DOHH2 (cell line): ENCODE measurements around the gene UBE2L3.

ENCODE experiments used
- H3F3A ChIP-seq: fragments of 200-600 bp; sonication (generic), shearing (Covaris generic); 2 replicates; pipeline ENCODE4 v1.6.0; 2016; ENCODE audit warnings: antibody characterized with exemption, mild to moderate bottlenecking; ENCODE audit not compliant: control insufficient read depth, insufficient read depth
- H3K27ac ChIP-seq: fragments of 200-600 bp; sonication (generic); 2 replicates; pipeline ENCODE4 v1.5.1; 2014; ENCODE audit warnings: low read depth, mild to moderate bottlenecking, low read length, moderate library complexity
- H3K27me3 ChIP-seq: fragments of 200-600 bp; sonication (generic); 2 replicates; pipeline ENCODE4 v1.6.1; 2014; ENCODE audit warnings: mild to moderate bottlenecking, low read length, mixed read lengths; ENCODE audit not compliant: control insufficient read depth
- H3K36me3 ChIP-seq: fragments of 200-600 bp; sonication (generic); 2 replicates; pipeline ENCODE4 v1.6.1; 2014; ENCODE audit warnings: mild to moderate bottlenecking, low read length, moderate library complexity, mixed read lengths; ENCODE audit not compliant: control insufficient read depth
- H3K4me1 ChIP-seq: fragments of 200-600 bp; sonication (generic); 2 replicates; pipeline ENCODE4 v1.6.1; 2014; ENCODE audit warnings: mild to moderate bottlenecking, low read length, mixed read lengths; ENCODE audit not compliant: control insufficient read depth
- H3K4me2 ChIP-seq: fragments of 200-600 bp; sonication (generic); 2 replicates; pipeline ENCODE4 v1.6.0; 2014; ENCODE audit warnings: mild to moderate bottlenecking, low read length, moderate library complexity
- H3K4me3 ChIP-seq: fragments of 200-600 bp; sonication (generic); 2 replicates; pipeline ENCODE4 v1.5.1; 2014; ENCODE audit warnings: mild to moderate bottlenecking, low read length, mixed read lengths
- H3K79me2 ChIP-seq: fragments of 200-600 bp; sonication (generic); 2 replicates; pipeline ENCODE4 v1.6.1; 2014; ENCODE audit warnings: mild to moderate bottlenecking, low read length, mixed read lengths; ENCODE audit not compliant: control insufficient read depth
- H3K9me2 ChIP-seq: fragments of 200-600 bp; sonication (generic); replicated peaks from 2 replicates; pipeline ENCODE4 v1.6.1; 2014; ENCODE audit warnings: mild to moderate bottlenecking, low read length, mixed read lengths; ENCODE audit not compliant: control insufficient read depth
- H3K9me3 ChIP-seq: fragments of 200-600 bp; sonication (generic); 2 replicates; pipeline ENCODE4 v1.6.1; 2014; ENCODE audit warnings: antibody characterized with exemption, low read length, mixed read lengths; ENCODE audit not compliant: control insufficient read depth, insufficient read depth
- H4K20me1 ChIP-seq: fragments of 200-600 bp; sonication (generic); 2 replicates; pipeline ENCODE4 v1.6.0; 2014; ENCODE audit warnings: low read depth, mild to moderate bottlenecking, antibody characterized with exemption, low read length, moderate library complexity; ENCODE audit not compliant: control insufficient read depth, insufficient read depth
- EZH2phosphoT487 ChIP-seq: fragments of 200-600 bp; sonication (generic); IDR thresholded peaks from 2 replicates; pipeline ENCODE4 v1.6.1; 2017; ENCODE audit warnings: borderline replicate concordance, mild to moderate bottlenecking, antibody characterized with exemption, low read length, moderate library complexity, mixed read lengths
- TF ChIP-seq, protein P1 (sequence below): fragments of 200-600 bp; sonication (generic); IDR thresholded peaks from one replicate; pipeline ENCODE4 v1.5.1; 2014; ENCODE audit warnings: antibody characterized with exemption, mild to moderate bottlenecking, low read depth, low read length; ENCODE audit not compliant: poor library complexity, severe bottlenecking

Gene UBE2L3

DNA sequence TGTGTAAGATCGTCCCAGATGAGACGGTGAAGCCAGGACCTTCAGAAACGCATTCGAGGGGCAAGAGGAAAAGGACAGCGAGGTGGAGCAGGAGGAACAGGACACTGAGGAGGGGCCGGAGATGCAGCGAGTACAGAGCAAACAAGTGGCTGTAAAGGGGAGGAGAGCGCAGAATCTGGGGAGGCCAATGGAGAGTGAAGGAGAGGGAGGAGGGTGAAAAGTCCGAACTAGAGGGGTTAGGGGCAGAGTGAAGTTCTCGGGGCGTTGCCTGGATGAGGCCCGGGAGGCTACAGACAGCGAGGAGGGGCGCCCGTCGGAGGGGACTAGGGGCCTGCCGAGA is 89.5 kb downstream of the UBE2L3 start:
- H3K9me3 ChIP-seq = no peaks in the 10 kb centered on the region
- no peaks in the 10 kb centered on the region for H3K27me3 ChIP-seq
- H3F3A ChIP-seq = peaks cover 9% of the 10 kb centered on the region
- peaks cover 12% of the 10 kb centered on the region for H3K36me3 ChIP-seq
- peak overlapping the region; percentile 79 for H3K4me3 ChIP-seq
- H4K20me1 ChIP-seq = no peaks in the 10 kb centered on the region
- H3K4me1 ChIP-seq = peaks cover 35% of the 10 kb centered on the region
- H3K9me2 ChIP-seq = no peaks in the 10 kb centered on the region
- peaks cover 14% of the 10 kb centered on the region for H3K79me2 ChIP-seq
- 0 out of 2 replicates have a peak overlapping the region, but pooled peaks have one; percentile 0 for H3K27ac ChIP-seq
- TF ChIP-seq EZH2phosphoT487 = no peak
- TF ChIP-seq, protein P1, sequence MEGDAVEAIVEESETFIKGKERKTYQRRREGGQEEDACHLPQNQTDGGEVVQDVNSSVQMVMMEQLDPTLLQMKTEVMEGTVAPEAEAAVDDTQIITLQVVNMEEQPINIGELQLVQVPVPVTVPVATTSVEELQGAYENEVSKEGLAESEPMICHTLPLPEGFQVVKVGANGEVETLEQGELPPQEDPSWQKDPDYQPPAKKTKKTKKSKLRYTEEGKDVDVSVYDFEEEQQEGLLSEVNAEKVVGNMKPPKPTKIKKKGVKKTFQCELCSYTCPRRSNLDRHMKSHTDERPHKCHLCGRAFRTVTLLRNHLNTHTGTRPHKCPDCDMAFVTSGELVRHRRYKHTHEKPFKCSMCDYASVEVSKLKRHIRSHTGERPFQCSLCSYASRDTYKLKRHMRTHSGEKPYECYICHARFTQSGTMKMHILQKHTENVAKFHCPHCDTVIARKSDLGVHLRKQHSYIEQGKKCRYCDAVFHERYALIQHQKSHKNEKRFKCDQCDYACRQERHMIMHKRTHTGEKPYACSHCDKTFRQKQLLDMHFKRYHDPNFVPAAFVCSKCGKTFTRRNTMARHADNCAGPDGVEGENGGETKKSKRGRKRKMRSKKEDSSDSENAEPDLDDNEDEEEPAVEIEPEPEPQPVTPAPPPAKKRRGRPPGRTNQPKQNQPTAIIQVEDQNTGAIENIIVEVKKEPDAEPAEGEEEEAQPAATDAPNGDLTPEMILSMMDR = no peak
- H3K4me2 ChIP-seq = peak overlapping the region; percentile 78

- Histone ChIP-seq H3K4me3 (peak overlapping the region; percentile 79), H3K4me2 (peak overlapping the region; percentile 78), H3F3A (peaks cover 9% of the 10 kb centered on the region), H3K9me3 (no peaks in the 10 kb centered on the region), H3K9me2 (no peaks in the 10 kb centered on the region), H3K36me3 (peaks cover 12% of the 10 kb centered on the region), H3K4me1 (peaks cover 35% of the 10 kb centered on the region), H4K20me1 (no peaks in the 10 kb centered on the region), H3K27me3 (no peaks in the 10 kb centered on the region), H3K27ac (peak overlapping the region; percentile 40), H3K79me2 (peaks cover 10% of the 10 kb centered on the region)
- TF ChIP-seq EZH2phosphoT487 = no peak
- TF ChIP-seq, protein P1 = no peak
Observed at GRCh38 chr22:21657360-21658032, 90.0 kb downstream of the UBE2L3 start.

GRCh38 chr22:21659864-21660525 is 92.5 kb downstream of the UBE2L3 start:
- H3K4me2 ChIP-seq = no peak overlapping the region
- TF ChIP-seq, protein P1 = no peak
- TF ChIP-seq EZH2phosphoT487 = no peak
- no peaks in the 10 kb centered on the region for H3K79me2 ChIP-seq
- H3K27me3 ChIP-seq = no peaks in the 10 kb centered on the region
- no peak overlapping the region for H3K4me3 ChIP-seq
- H3F3A ChIP-seq = peaks cover 9% of the 10 kb centered on the region
- no peaks in the 10 kb centered on the region for H3K36me3 ChIP-seq
- peaks cover 25% of the 10 kb centered on the region for H3K4me1 ChIP-seq
- no peaks in the 10 kb centered on the region for H3K9me2 ChIP-seq
- H3K27ac ChIP-seq = no peak overlapping the region
- H4K20me1 ChIP-seq = no peaks in the 10 kb centered on the region
- no peaks in the 10 kb centered on the region for H3K9me3 ChIP-seq
